A549 treated with DMSO at 1 μM for 4 hours (cell line): ENCODE results near the gene NUTM2G. TPM values are rescaled to one million over a fixed set of nuclear protein-coding genes. Genes with fewer than 3 reads are reported as not detected.

Source experiments
- total RNA-seq: library from RNA; stranded (reverse); fragments of 200-300 nt; extraction: Qiagen RNA extraction; gene quantifications from 5 replicates; pipeline ENCODE4 v1.2.3, GENCODE V29; 2022; ENCODE audit warnings: low read depth

Gene NUTM2G, protein sequence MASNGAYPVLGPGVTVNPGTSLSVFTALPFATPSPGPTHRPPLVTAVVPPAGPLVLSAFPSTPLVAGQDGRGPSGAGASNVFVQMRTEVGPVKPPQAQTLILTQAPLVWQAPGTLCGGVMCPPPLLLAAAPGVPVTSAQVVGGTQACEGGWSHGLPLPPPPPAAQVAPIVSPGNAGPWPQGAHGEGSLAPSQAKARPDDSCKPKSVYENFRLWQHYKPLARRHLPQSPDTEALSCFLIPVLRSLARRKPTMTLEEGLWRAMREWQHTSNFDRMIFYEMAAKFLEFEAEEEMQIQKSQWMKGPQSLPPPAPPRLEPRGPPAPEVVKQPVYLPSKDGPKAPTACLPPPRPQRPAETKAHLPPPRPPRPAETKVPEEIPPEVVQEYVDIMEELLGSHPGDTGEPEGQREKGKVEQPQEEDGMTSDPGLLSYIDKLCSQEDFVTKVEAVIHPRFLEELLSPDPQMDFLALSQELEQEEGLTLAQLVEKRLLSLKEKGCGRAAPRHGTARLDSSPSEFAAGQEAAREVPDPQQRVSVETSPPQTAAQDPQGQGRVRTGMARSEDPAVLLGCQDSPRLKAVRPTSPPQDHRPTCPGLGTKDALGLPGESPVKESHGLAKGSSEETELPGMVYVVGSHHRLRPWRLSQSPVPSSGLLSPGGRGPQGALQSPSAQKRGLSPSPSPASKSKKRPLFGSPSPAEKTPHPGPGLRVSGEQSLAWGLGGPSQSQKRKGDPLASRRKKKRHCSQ
- total RNA-seq, result 0.03 TPM in 1 of 5 replicates, not detected in the others

DNA sequence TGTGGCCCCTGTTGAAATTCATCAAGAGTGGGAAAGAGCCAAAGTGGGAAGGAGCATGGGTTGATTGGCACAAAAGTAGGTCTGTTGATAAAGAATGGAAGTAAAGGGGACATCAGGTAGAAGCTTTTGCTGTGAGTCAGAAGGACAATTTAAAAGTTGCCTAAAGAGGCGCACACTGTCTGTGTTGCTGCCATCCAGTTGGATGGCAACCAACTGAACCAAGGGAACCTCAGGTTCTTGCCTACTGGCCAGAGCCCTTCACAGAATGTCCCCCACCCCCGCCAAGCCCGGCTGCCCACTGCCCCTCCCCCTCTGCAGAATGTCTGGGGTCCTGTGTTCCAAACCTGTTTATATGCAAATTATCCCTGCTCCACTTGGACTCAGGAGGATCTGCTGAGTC, at the start of gene NUTM2G:
Gene NUTM2G (plus strand): TSS at position 301 of the 400 bp plus-strand sequence. CDS start 182 bp downstream, outside the sequence.

Other genes starting within 250 kb of the NUTM2G start
- 4.6 to 6.2 TPM (median 4.8 TPM) in 5 replicates for gene ZNF510, start 150.8 kb upstream of the NUTM2G start, total RNA-seq
- gene ZNF782, start 74.3 kb upstream of the NUTM2G start, total RNA-seq, result 1.1 to 2.6 TPM (median 1.7 TPM) in 5 replicates
- 12.4 to 15.1 TPM (median 13.3 TPM) in 5 replicates for gene CTSV, start 110.3 kb downstream of the NUTM2G start, total RNA-seq